CD1c-positive myeloid dendritic cell (primary cell): Measurements from ENCODE around the gene CNOT6.

Experiments
- DNase-seq: peaks from one replicate; pipeline ENCODE4 v3.0.0-alpha.2; 2016; ENCODE audit errors: extremely low spot score

The CNOT6 gene

GRCh38 chr5:180619563-180619915, 125.4 kb downstream of the CNOT6 start:
- no peak for DNase-seq

- DNase-seq: no peak
Observed at GRCh38 chr5:180620014-180620413, 125.8 kb downstream of the CNOT6 start.

GRCh38 chr5:180621311-180621710, 127.1 kb downstream of the CNOT6 start:
- no peak for DNase-seq

- no peak for DNase-seq
Observed at GRCh38 chr5:180622910-180623309, 128.7 kb downstream of the CNOT6 start.

DNA sequence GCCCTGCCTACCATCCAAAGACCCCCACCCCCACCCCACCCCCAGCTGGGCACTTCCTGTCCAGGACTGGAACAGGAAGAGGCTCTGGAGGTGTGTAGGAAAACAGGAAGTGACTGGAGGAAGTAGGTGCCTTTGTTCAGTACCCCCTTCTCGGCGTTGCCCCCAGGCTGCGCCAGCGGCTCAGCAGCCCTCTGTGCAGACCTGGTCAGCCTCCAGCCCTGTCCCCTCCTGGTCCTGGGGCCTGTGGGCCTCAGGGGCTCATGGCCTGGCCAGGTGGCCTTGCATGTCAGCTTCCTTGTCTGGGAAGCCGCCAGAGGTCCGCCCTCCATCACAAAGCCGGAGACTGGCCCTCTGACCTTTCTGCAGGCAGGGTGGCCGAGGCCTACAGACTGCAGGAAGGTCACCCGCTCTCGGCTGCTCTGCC, 129.2 kb downstream of the CNOT6 start:
- no peak for DNase-seq

DNA sequence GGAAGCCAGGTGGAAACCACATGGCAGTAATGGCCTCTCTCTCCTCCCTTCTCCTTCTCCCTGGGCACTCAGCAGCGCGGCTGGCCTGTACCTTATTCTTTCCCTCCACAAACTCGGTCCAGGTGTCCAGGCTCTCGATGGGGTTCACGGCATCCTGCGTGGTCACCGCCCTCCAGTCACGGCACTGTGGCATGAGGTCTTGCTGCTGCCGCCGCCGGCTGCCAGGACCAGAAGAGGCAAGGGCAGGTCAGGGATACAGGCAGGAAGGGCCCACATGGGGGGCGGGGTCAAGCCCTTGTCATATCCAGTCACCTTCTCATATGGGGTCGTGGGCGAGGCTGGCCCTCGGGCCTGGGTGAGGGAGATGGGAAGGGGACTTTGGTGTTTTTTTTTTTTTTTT, 129.7 kb downstream of the CNOT6 start:
- no peak for DNase-seq

- DNase-seq: no peak
Observed at GRCh38 chr5:180624587-180624986, 130.4 kb downstream of the CNOT6 start.

DNA sequence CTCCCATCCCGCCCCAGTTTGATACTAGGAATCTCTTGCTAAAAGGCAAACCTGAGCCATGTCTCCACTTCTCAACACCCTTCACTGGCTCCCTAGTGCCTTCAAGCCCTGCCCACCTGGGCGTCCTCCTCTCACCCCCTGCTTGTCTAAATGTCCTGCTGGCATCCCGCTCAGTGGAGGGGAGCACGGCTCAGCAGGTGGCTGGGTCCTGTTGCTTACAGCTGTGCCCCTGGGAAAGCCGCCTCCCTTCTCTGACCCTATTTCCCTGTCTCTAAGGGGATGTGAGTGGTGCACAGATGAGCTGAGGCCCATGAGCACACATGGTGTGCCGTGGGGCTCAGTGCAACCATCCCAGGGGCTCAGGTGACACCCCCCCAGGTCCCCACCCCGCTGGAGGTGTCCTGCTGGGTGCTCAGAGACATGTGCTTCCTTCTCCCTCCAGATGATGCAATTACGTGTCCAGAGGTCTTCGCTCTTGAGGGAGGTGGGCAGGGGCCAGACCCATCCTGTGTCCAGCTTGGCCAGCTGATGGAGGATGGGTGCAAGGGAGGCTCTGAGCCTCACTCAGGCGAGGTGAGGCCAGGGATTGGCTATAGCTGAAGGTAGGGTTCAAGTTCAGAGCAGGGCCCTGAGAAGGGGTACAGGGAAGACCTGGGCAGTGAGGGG, 131.1 kb downstream of the CNOT6 start:
- DNase-seq: no peak

- DNase-seq: no peak
Observed at GRCh38 chr5:180625791-180626660, 131.8 kb downstream of the CNOT6 start.

- no peak for DNase-seq
Observed at GRCh38 chr5:180626661-180627385, 132.6 kb downstream of the CNOT6 start.

DNA sequence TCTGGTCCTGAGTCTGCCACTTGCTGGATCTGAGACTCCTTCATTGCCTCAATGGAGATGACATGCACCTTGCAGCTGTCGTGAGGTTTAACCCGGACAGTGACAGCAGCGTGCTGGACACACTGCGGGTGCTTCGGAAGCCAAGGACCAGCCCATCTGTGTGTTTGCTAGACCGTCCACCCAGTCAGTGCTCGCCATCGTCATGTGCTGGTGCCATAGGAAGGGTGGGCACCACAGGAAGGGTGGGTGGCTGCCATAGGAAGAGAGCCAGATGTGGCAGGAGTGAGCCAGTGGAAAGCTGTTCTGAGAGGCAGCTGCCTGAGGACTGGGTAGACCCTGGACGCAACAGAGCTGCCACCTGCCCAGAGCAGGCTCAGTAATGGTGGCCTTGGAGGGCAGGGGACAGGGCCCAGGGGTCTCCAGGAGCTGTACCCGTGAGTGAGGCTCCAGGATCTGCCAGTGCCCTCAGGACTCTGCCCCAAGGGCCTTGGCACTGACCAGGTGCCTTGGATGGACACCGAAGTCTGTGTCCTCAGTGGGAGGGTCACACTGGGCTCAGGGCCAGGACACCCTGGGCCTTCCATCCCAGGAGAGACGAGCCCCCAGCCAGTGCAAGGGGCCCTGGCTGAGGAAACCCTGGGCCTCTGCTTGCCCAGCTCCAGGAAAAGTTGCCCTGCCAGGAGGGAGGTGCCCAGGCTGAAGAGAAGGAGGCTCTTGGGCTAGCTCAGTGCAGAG, 133.4 kb downstream of the CNOT6 start:
- no peak for DNase-seq
